Stimulated activated CD8-positive, alpha-beta memory T cell treated with anti-CD3 and anti-CD28 coated beads, Interleukin-4, amount 100 ng/mL, for 24 hours (primary cell): ENCODE results near the gene ADCY7.

ENCODE experiments used
- DNase-seq: peaks from one replicate; pipeline ENCODE4 v3.0.0-alpha.2; 2020; ENCODE audit warnings: low read depth

Gene ADCY7

DNA sequence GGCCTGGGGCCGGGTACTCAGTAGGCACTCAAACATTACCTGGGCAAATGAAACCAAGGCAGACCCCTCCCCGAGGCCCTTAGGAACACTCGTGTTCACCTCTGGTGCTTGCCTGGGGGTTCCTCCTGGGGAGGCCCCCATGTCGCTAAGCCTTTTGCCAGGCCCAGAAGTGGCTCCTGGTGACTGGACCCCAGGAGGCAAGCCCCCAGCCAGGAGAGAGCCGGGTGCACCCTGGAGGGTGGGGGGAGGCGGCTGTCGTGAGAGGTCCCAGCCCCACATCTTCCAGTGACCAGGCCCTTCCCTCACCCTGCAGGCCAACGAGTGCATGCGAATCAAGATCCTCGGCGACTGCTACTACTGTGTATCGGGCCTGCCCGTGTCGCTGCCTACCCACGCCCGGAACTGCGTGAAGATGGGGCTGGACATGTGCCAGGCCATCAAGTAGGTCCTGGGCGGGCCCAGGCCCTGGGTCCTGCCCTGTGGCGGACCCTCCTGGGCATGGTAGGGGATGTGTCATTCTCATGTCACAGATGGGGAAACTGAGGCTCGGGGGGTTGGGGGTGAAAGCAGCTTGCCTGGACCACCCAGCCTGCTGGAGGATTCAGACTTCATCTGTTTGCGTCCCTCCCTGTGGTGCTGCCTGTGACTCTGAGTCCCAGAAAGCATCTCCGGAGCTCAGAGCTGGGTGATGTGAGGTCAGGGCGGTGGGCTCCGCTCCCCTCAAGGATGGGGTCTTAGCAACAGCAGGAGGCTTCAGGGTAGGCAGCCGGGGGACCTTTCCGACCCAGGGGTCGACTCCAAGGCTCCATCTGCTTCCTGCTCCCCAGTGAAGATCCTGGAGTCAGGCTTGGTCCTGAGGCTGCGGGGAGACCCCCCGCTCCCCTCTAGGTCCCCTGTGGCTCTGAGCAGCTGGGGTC, 32.5 kb downstream of the ADCY7 start:
- no peak for DNase-seq

DNA sequence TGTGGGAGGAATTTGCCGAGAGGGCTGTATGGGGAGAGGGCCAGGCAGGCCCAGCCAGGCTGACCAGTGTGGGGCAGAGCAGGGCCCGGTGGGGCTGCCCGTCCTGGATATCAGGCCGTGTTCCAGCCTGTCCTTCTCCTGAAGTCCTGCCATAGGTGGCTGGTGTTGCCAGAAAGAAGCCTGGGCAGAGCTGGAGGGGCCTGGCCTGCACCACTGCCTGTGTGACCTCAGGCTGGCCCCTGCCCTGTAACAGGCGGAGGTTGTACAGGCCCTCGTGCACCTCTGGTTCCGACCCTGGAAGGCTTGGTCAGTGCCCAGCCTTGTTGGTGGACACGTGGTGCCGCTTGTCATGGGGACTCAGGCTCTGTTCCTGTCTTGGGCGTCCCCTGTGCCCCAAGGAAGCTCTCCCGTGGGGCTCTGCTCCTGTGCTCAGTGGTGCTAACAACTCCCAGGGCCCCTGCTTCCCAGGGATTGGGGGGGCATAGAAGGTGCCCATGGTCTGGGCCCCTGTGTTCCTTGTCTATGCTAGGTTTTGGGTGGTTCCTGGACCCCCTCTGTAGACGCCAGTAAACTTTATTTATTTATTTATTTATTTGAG, 33.3 kb downstream of the ADCY7 start:
- no peak for DNase-seq

DNA sequence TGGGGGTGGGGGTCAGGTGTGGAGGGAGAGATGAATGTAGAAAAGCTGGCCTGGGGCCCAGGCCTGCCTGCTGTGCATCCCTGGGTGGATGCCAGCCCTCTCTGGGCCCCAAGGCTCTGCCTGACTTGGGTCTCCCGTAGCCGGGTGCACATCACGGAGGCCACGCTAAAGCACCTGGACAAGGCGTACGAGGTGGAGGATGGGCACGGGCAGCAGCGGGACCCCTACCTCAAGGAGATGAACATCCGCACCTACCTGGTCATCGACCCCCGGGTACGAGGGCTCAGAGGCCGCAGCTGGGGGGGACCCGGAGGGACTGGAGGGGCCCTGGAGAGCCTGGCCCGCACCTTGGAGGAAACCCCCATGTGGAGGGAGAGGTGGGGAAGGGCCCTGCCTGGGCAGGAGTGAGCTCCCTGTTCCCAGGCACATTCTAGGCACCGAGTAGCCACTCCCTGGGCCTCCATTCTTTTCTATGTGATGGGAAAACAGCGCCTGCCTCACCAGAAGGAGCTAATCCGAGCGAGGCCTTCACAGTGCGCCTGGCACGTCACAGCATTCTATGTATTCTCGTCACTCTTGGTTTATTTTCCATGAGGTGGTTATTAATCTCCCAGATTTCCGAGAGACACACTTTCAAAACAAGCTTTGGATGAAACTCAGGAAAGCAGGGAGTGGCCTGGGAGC, 34.7 kb downstream of the ADCY7 start:
- DNase-seq: no peak

DNA sequence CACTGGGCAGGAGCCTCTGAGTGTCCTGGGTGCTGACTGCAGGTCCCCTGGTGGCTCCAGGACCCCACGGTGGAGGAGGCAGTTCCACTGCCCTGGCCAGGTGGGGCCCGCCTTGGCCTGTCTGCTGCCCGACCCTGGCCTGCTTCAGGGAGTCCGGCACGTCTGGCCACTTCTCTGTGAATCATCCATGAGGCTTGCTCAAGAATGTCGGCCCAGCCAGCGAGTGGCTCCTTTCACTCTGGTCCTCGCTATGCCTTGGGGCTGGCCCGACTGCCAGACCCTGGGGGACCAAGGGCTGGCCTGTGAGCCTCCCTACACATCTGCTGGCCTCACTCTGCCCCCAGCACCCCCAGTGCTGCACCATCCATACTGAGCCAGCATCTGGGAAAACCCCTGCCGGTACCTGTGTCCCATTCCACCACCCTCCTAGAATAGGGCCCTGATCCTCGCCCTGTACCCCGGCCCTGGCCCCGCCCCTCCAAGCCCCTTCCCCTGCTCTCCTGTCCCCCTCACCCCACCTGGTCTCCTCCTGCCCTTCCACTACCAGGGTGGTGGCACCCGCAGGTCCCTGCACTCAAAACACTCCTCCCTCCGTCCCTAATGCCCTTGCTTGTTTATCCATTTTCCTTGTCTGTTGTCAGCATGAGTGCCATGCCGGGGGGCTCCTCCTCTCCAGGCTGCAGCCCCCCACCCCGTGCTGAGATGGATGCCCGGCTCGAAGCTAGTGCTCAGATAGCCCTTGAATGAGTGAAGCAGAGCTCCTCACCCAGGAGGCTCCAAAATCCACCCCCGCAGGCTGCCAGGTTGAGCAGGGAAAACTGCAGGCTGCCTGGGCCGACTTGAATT, 35.5 kb downstream of the ADCY7 start:
- DNase-seq: no peak

DNA sequence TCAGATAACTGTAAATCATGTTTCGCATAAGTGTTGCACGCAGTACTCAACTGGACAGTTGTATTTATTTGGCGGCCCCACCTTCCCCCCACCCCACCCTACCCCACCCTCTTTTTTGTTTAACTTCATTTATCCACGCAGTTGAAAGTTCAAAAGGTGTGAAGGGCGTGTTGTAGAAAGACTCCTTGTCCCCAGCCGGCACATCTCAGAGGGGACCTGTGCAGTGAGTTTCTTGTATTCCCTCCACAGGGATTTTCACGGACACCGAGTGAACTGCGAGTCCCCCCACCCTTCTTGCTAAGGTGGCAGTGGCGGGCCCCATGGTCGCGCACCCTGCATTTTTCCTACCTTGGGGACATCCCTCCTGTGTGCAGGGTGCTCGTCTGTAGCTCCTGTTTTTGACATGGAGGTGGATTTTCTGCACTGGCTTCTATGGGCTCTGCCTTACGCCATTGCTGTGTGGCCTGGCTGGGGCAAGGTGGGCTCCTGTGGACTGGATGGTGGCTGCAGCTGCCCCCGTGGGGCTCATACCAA, 36.2 kb downstream of the ADCY7 start:
- no peak for DNase-seq

DNA sequence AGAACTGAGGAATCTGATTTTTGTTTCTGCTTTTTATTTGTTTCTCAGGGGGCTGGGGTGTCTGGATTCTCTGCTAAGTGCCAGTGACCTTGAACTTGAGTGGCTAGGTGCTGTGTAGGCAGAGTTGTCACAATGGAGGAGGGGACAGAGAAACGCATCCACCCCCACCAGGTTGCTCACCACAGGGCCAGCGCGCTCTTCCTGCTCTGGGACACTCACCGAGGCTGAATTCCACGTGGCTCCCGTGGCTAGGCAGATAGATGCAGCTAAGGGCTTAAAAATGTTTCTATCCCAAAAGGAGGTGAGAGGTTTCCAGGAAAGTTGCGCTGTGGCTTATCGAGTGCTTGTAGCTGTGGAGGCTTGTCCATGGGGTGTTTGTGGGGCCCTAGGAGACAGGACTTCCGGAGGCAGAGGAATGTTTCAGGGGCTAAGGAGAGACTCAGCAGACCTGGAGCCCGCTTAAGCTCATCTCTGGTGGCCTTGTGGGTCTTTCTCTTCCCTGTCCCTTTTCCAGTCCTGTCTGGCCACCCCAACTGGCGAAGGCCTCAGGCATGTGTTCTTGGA, 36.8 kb downstream of the ADCY7 start:
- DNase-seq: no peak

DNA sequence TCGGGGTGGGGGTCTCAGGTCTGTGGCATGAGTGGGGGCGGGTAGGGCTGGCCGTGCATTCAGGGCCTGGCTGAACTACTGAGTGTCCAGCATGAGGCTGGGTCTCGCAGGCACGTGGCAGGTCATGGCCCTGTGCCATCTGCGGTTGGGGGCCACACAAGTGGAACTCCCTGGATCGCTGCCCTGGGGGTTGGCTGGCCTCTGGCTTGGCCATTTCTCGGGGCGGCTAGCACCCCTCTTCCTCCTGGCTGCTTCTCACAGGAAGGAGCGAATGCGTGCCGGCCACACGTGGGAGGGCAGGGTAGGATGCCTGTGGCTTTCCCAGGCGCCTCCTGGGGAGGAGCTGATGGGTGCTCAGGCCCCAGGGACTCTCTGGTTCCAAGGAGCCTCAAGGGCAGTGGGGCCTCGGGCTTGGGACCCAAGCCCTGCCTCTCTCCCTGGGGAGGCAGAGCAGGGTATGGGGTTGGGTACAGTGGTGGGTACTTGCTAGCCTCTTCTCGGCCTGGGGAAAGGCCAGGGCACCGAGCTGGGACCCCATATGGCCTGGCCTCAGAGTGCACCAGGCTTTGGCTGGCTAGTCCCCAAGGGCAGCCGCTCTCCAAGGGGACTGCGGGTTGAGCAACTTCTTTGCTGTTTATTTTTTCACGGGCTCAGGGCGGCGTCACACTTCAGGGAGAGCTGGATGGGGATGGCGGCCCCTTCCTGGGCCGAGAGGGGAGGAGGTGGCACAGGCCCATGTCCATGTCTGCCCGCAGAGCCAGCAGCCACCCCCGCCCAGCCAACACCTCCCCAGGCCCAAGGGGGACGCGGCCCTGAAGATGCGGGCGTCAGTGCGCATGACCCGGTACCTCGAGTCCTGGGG, 37.5 kb downstream of the ADCY7 start:
- no peak for DNase-seq

DNA sequence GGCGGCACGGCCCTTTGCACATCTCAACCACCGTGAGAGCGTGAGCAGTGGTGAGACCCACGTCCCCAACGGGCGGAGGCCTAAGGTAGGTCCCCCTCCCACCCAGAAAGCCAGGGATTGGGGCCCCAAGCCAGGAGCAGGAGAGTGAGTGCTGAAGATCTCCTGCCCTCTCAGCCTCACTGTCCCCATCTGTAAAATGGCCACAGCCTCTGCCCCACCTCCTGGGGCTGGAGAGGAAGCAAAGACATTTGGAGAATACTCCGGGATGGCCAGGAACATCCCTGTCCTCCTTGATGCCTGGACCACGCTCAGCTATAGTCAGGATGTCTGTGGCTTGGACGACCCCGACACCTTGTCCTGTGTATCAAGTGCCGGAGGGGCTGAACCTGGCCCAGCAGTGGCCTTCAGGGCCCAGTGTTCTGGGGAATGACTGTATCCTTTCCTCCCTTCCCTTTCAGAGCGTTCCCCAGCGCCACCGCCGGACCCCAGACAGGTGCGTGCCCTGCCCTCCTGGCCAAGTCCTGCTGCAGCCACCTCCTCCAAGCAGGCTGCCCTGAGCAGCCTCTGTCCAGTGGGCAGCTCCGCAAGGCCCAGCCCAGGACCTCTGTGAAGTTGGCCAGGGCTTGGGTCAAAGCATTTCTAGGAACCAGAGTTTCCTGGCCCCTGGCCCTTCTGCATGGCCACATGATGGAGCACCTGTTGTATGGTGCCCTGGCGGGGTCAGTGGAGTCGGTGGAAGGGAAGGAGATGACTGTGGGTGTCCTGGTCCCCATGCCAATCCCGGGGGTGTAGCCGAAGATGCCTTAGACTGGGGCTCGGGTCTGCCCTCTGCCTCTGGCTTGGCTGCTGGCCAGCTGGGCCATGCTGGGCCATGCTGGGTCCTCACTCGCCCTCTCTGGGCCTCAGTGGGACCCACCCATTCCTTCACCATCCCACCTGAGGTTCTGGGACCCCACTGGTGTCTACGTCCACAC, 38.4 kb downstream of the ADCY7 start:
- no peak for DNase-seq

DNA sequence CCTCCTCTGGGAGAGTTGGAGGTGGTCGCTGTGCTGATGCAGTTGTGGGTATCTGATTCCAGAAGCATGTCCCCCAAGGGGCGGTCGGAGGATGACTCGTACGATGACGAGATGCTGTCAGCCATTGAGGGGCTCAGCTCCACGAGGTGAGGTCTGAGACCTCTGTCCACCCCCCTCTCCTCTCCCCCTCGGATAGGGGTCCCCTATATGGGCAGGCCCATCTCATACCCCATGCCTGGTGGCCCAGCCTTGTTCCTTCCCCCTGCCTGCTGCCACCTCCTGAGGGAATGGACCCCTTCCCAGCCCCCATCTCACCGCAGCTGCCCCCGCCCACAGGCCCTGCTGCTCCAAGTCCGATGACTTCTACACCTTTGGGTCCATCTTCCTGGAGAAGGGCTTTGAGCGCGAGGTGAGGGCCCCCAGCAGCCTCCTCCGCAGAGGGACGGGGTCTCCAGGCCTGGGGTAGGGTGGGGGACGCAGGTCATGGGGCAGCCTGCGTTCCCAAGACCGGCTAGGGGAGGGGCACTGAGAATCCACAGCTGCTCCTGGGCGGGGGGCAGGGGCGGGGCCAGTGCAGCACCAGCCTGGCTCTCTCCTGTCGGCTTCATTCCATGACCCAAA, 39.2 kb downstream of the ADCY7 start:
- DNase-seq: no peak

DNA sequence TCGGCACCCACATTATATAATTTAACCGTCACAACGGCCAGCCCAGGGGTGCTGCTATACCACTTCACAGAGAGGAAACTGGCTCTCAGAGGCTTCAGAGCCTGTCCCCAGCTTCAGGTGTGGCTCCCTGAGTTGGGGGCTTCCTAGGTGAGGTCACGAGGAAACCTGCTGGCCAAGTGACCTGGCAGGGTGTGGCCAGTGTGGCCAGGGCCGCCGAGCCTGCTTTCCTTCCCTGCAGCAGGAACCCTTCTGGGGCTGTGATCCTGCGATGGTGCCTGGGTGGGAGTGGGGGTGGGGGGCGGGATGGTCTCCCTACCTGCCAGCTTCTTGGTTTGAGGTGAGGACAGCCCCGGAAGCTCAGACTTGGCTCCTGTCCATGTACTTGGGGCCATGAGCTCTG, 39.9 kb downstream of the ADCY7 start:
- no peak for DNase-seq

DNA sequence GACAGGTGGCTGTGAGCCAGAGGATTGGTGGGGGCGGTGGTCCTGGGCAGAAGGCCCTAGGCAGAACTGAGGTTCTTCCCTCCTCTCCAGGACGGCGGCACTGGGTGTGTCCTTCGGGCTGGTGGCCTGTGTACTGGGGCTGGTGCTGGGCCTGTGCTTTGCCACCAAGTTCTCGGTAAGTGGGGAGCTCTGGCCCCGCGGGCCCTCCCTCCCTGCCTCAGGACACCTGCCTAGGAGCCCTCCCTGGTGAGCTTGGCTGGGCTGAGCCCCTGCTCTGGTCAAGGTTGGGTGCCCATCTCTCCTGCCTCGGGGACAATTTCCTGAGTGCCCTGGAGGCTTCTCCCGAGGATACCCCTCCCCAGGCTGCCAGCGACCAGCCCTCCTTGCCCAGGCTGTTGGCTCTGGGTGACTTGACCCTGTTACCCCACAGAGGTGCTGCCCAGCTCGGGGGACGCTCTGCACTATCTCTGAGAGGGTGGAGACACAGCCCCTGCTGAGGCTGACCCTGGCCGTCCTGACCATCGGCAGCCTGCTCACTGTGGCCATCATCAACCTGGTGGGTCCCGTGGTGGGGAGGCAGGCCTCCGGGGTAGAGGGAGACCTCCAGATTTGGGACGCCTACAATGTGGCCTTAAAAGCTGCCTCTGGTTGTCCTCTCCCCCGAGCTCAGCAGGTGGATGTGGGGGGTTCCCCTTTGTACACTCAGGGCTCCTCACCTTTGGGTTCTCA, 42.0 kb downstream of the ADCY7 start:
- DNase-seq: no peak

DNA sequence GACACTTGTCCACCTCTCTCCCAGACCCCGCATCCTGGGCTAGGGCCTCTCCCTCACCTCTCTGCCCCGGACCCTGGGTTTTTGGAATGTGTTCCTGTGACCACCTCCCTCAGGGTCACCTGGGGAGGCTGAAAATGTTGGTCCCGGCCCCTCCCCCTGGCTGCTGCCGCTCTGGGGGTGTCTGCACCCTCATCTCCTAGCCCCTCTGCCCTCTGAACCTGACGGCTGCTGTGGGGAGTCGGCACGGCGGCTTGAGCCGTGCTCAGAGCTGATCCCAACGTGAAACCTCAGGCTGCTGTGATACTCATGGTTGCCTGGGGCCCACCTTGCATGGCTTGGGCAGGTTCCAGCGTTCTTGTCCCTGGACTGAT, 42.8 kb downstream of the ADCY7 start:
- no peak for DNase-seq

DNA sequence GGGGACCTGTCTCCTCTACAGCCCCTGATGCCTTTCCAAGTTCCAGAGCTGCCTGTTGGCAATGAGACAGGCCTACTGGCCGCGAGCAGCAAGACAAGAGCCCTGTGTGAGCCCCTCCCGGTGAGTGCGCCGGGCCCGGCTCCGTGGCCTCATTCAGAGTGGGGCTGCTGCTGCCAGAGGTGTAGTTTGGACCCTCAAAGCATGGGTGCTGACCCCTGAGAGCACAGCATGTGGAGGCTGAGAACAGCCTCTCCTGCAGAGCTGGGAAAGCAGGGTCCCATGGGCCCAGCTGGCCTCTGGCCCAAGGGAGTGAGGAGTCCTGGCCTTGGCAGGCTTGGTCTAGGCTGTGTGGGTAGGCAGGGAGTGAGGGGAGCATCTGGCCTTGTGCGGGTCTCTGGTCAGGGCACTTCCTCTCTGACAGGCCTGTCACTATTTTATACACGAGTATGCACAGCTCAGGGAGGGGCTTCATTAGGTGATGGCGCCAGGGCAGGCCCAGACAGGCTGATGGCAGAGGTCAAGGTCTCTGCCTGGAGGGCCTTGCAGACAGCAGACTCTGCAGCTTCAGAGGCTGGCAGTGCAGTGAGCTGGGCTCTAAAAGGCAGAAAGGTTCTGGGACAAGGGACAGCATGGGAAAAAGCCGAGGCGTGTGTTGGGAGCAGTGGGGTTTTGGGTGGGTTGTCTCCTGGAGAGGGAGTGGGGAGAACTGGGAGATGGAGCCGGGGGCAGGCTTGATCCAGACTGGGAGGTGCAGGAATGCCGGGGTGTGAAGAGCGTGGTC, 43.4 kb downstream of the ADCY7 start:
- DNase-seq: no peak

DNA sequence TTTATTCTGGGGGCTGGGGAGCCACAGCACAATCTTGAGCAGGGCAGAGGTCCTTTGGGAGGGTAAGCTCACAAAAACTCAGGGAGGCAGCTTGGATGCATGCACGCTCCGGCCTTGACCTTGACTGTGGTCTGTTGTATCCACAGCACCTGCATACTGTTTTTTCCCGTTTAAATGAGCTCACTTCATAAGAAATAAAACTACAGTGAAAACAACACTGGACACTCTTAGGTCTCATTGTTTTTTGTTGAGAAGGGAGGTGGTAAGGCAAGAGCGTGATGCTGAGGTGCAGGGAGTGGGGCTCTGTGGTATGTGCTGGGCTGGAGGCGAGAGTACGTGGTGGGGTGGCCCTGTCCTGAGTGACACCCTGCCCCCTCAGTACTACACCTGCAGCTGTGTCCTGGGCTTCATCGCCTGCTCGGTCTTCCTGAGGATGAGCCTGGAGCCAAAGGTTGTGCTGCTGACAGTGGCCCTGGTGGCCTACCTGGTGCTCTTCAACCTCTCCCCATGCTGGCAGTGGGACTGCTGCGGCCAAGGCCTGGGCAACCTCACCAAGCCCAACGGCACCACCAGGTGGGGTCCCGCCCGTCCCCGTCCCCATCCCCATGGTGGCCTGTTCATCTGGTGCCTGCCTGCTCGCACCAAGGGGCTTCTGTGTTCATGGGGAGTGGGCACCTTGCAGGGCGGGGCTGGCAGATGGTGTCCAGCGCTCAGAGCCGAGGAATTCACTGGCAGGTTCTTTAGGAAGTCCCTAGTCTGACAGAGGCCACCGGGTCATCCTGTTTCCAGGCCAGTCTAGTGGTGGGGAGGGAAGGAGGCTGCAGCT, 44.2 kb downstream of the ADCY7 start:
- DNase-seq: no peak

DNA sequence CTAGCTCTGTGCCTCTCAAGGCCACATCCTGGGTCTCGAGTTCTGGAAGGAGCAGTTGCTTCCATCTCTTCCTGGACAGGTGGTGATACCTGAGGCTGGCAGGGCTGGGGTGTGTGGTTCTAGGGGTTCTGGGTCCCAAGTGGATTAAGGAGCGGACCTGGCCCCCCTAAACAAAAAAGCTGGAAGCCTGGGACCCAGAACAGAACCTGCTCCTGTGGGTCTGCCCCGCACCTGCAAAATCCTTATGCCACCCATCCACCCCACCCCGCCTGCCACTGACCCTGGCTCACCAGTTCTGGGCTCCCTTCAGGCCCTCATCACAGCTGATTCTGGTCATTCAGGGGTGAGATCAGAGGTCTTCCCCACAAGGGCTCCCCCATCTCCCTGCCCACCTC, 44.8 kb downstream of the ADCY7 start:
- no peak for DNase-seq

DNA sequence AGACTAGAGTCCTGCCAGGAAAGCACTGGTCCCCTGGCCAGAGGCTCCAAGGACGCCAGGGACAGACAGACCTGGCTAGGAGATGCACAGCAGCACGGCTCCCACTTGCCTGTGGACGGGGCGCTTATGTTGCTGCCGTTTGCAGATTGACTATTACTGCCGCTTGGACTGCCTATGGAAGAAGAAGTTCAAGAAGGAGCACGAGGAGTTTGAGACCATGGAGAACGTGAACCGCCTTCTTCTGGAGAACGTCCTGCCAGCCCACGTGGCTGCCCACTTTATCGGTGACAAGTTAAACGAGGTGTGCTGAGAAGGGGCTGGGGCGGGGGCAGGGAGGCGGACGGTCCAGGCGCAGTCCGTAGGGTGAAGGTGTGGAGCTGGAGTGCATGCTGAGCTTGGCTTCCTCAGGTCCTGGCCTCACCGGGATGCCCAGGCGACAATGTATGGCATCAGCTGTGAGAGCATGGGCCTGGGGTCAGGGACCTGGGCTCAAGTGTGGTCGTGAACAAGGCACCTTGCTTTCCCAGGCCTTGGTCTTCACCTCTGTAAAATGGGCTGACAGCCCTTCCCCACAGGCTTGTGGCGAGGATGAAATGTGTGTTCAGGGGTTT, 45.6 kb downstream of the ADCY7 start:
- no peak for DNase-seq
